Glomerular endothelial cell (primary cell): ENCODE measurements around the gene TXNDC15. TPM values are rescaled to one million over a fixed set of nuclear protein-coding genes. Genes with fewer than 3 reads are reported as not detected.
"Not testable (repeated sequence)": the region's sequence is repeated elsewhere in the genome, so short reads cannot be mapped to it uniquely, and the experiment has no call there.

Experiments used
- DNase-seq: peaks from one replicate; pipeline ENCODE4 v3.0.0-alpha.2; 2011; ENCODE audit warnings: low read depth, low spot score; ENCODE audit errors: extremely low read depth
- total RNA-seq: library from RNA; depleted of rRNA; stranded (reverse); fragments of >200 nt; gene quantifications from 2 replicates; pipeline ENCODE4 v1.2.3, GENCODE V29; 2015

TXNDC15 gene
- 39.2 and 55.4 TPM in 2 replicates for total RNA-seq

GRCh38 chr5:134873987-134874830 lies at the start of gene TXNDC15:
TXNDC15 (plus strand) TSS chr5:134874371; CDS start chr5:134874428, 57 bp downstream.
- peak; percentile 25 for DNase-seq

GRCh38 chr5:134824681-134825080 lies 49.5 kb upstream of the TXNDC15 start:
- no peak for DNase-seq

DNA sequence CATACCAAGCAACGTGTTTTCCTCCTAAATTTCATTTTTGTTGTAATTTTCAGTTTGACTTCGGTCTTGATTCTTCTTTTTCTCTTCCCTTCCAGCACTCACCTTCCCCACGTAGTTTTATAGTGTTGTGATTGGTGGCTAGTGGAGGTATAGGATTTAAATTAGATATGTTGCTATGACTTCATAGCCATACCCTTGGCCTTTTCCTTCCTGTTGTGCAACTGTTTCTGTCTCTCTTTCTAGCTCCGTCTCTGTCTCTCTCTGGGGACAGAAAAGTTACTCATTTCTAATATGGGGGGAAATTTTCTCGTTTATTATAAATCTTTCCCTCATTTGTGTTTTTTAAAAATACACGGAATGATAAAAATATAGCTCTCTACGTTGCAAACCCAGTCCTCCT lies 49.0 kb upstream of the TXNDC15 start:
- no peak for DNase-seq

- DNase-seq, result no peak
Measured at GRCh38 chr5:134833340-134834032, 40.7 kb upstream of the TXNDC15 start.

- DNase-seq, result no peak
Measured at GRCh38 chr5:134835623-134836022, 38.5 kb upstream of the TXNDC15 start.

- no peak for DNase-seq
Measured at GRCh38 chr5:134837530-134838181, 36.5 kb upstream of the TXNDC15 start.

DNA sequence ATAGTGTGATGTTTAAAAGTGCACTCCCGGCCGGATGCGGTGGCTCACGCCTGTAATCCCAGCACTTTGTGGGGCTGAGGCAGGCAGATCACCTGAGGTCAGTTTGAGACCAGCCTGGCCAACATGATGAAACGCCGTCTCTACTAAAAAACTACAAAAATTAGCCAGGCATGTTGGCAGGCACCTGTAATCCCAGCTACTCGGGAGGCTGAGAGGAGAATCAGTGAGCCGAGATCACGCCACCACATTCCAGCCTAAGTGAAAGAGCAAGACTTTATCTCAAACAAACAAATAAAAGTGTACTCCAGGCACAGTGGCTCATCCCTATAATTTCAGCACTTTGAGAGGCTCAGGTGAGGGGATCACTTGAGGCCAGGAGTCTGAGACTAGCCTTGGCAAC lies 35.8 kb upstream of the TXNDC15 start:
- DNase-seq, result not testable (repeated sequence)

GRCh38 chr5:134840811-134841210 lies 33.4 kb upstream of the TXNDC15 start:
- DNase-seq, result no peak

- DNase-seq, result no peak
Measured at GRCh38 chr5:134844252-134844651, 29.9 kb upstream of the TXNDC15 start.

- peak; percentile 27 for DNase-seq
Measured at GRCh38 chr5:134845335-134845851, 28.8 kb upstream of the TXNDC15 start.

GRCh38 chr5:134845852-134846640 lies 28.1 kb upstream of the TXNDC15 start, which contains the start of gene C5orf24:
C5orf24 (plus strand) TSS chr5:134845968; CDS start chr5:134854901, 8,933 bp downstream.
- peak; percentile 72 for DNase-seq

GRCh38 chr5:134846641-134846960 lies 27.6 kb upstream of the TXNDC15 start:
- DNase-seq, result no peak

GRCh38 chr5:134849434-134849933 lies 24.7 kb upstream of the TXNDC15 start:
- not testable (repeated sequence) for DNase-seq

DNA sequence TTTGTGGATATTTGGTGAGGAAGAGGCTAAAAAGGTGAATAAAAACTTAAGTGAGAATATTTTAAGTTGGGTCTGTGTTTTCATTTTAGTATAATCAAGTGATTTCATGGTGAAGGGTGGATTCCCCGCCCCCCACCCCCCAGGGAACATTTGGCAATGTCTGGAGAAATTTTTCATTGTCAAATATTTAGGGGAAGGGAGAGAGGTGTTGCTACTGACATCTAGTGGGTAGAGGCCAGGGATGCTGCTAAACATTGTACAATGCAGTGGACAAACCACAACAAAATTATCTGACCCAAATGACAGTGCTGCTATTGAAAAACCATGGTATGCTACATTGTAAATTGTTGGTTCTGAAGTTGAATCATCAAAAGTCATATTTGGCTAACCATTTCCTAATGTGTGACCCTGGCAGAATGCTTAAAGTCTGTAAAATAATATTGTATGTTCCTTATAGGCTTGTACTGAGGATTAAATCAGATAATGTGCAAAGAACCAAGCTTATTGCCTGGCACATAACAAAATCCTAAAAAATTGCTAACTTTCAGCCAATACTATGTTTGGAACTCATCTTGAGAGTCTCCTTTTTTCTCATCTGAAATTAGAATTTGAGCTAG lies 22.8 kb upstream of the TXNDC15 start:
- DNase-seq, result no peak

DNA sequence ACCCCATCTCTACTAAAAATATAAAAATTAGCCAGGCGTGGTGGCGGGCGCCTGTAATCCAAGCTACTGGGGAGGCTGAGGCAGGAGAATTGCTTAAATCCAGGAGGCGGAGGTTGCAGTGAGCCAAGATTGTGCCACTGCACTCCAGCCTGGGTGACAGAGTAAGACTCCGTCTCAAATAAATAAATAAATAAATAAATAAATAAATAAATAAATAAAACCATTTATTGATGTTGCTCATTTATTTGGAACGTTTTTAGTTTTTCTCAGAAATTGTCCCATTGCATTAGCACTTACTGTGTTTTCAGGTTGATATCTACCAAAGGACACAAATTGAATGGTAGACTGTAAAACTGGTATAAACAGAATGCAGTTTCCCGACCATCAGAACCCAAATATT lies 17.7 kb upstream of the TXNDC15 start:
- DNase-seq, result not testable (repeated sequence)

- no peak for DNase-seq
Measured at GRCh38 chr5:134857401-134857800, 16.8 kb upstream of the TXNDC15 start.

DNA sequence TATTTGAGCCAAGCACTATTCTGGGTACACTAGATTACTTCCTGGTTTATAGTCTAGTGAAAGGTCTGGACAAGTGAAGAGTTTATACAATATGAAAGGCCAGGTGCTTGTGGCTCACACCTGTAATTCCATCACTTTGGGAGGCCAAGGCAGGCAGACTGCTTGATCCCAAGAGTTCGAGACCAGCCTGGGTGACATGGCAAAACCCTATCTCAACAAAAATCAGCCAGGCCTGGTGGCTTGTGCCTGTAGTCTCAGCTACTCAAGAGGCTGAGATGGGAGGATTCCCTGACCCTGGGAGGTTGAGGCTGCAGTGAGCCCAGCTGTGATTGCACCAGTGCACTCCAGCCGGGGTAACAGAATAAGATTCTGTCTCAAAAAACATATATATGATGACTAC lies 9.5 kb upstream of the TXNDC15 start:
- DNase-seq, result no peak

- DNase-seq, result no peak
Measured at GRCh38 chr5:134873494-134873893, 677 bp upstream of the TXNDC15 start.

- DNase-seq, result peak; percentile 27
Measured at GRCh38 chr5:134874831-134875655, 872 bp downstream of the TXNDC15 start.
